Tibial nerve (tissue), 4 donors: Measurements from ENCODE around the gene AKT3. TPM values are rescaled to one million over a fixed set of nuclear protein-coding genes. Genes with fewer than 3 reads are reported as not detected.

Experiments
- DNase-seq, 2 donors: peaks; one replicate each; pipeline ENCODE4 v3.0.0-alpha.2; 2019; ENCODE audit warnings: low spot score in 2 of 2
- H3K27ac ChIP-seq, 4 donors: fragments of 200-600 bp; sonication (generic) in 3 of 4; one replicate each; pipeline ENCODE4 v1.5.1; 2017 to 2019; ENCODE audit warnings: mild to moderate bottlenecking in 1 of 4
- H3K27me3 ChIP-seq, 2 donors: fragments of 200-600 bp; sonication (generic) in 1 of 2; one replicate each; pipeline versions ENCODE4 v1.5.1 to v1.6.0; 2017 to 2019
- H3K36me3 ChIP-seq, 3 donors: fragments of 200-600 bp; sonication (generic); one replicate each; pipeline ENCODE4 v1.5.1; 2018 to 2019
- H3K4me1 ChIP-seq, 4 donors: fragments of 200-600 bp; sonication (generic) in 3 of 4; one replicate each; pipeline ENCODE4 v1.5.1; 2017 to 2019
- H3K4me3 ChIP-seq, 4 donors: fragments of 200-600 bp; sonication (generic) in 3 of 4; one replicate each; pipeline ENCODE4 v1.5.1; 2017 to 2019; ENCODE audit warnings: mild to moderate bottlenecking in 1 of 4, moderate library complexity in 1 of 4
- H3K9me3 ChIP-seq, 4 donors: fragments of 200-600 bp; sonication (generic) in 3 of 4; one replicate each; pipeline ENCODE4 v1.5.1; 2017 to 2019
- CTCF ChIP-seq, 5 experiments: fragments of 200-600 bp in 3 of 5; fragments of 450-650 bp in 2 of 5; sonication (generic) in 3 of 5; IDR thresholded peaks; one replicate each; pipeline ENCODE4 v1.5.1; 2016 to 2019; ENCODE audit warnings: antibody characterized with exemption in 5 of 5, mild to moderate bottlenecking in 3 of 5, moderate library complexity in 2 of 5
- EP300 ChIP-seq, 2 donors: sonication (generic); formaldehyde crosslinking; IDR thresholded peaks; one replicate each; pipeline ENCODE4 v1.6.1; 2017; ENCODE audit warnings: antibody characterized with exemption in 2 of 2, mild to moderate bottlenecking in 1 of 2
- POLR2A ChIP-seq, 2 donors: fragments of 450-650 bp; IDR thresholded peaks; one replicate each; pipeline ENCODE4 v1.6.1; 2017; ENCODE audit warnings: antibody characterized with exemption in 2 of 2, mild to moderate bottlenecking in 2 of 2, moderate library complexity in 2 of 2
- WGBS, 2 donors: methylation state at CpG; one replicate each; pipeline ENCODE4 v1.1.5; 2018; 5-methylcytosine and 5-hydroxymethylcytosine counted together
- total RNA-seq, 4 donors: library from RNA; depleted of rRNA; stranded (reverse); fragments of >200 nt; gene quantifications; one replicate each; pipeline ENCODE4 v1.1.0, GENCODE V29; 2016

The AKT3 gene
- total RNA-seq, 4 donors from 2014 or later, result 58.8 to 76.0 (median 69.2) TPM

- TF ChIP-seq EP300 (IDR thresholded peaks at IDR 0.05) (no peak), POLR2A (IDR thresholded peaks at IDR 0.05) (no peak), CTCF (IDR thresholded peaks at IDR 0.05) (no peak)
- DNase-seq, result no peak
- no peaks in the 10 kb centered on the region for H3K36me3 ChIP-seq
- no peaks in the 10 kb centered on the region for H3K27me3 ChIP-seq
- no peak overlapping the region for H3K4me3 ChIP-seq
- H3K27ac ChIP-seq, result no peak overlapping the region
- H3K4me1 ChIP-seq, result peaks cover 0 to 18% (median 0%) of the 10 kb centered on the region in 4 donors
- WGBS, 2 donors, result 90 to 96% methylated on average over 8 of the region's 8 CpGs
- H3K9me3 ChIP-seq, result no peaks in the 10 kb centered on the region
These were observed 91.4 kb downstream of the AKT3 start for GRCh38 chr1:243758647-243759046.

DNA sequence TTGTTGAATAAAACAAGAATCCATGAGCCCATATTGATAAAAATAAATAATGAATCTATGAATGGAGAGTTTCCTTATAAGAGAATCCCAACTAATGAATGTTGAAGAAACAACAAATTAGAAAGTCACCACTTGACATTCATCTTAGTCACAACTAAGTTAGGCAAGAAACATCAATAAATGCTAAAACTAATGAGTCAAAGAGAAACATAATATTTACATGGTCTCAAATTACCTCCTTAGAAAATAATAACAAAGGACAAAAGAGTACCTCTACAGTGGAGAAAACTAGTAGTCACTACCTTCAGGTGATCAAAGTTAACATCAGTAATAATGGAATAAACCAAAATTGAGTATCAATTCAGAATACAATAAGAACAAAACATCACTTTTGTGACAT is 93.5 kb downstream of the AKT3 start:
- no peak for DNase-seq
- H3K27me3 ChIP-seq, result no peaks in the 10 kb centered on the region
- H3K9me3 ChIP-seq, result no peaks in the 10 kb centered on the region
- no peak overlapping the region for H3K4me3 ChIP-seq
- TF ChIP-seq POLR2A (IDR thresholded peaks at IDR 0.05) (no peak), EP300 (IDR thresholded peaks at IDR 0.05) (no peak), CTCF (IDR thresholded peaks at IDR 0.05) (no peak)
- H3K36me3 ChIP-seq, result no peaks in the 10 kb centered on the region
- no peak overlapping the region for H3K27ac ChIP-seq
- peaks cover 0 to 18% (median 0%) of the 10 kb centered on the region in 4 donors for H3K4me1 ChIP-seq

DNA sequence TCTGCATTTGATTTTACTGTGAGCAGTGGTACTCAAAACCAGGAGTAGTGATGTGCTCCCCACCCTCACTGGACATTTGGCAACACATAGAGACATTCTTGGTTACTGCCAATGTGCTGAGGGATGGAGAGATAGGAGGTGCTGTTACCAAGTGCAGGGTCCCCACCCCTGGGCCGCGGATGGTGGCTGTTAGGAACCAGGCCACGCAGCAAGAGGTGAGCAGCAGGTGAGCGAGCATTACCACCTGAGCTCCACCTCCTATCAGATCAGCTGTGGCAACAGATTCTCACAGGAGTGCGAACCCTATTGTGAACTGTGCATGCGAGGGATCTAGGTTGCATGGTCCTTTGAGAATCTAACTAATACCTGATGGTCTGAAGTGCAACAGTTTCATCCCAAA is 95.7 kb downstream of the AKT3 start:
- DNase-seq, result no peak
- Histone ChIP-seq H3K27me3 (no peaks in the 10 kb centered on the region), H3K27ac (no peak overlapping the region), H3K4me3 (no peak overlapping the region), H3K9me3 (no peaks in the 10 kb centered on the region), H3K36me3 (no peaks in the 10 kb centered on the region), H3K4me1 (peaks cover 0 to 20% (median 0%) of the 10 kb centered on the region in 4 donors)
- WGBS, 2 donors, result 93 to 94% methylated on average over 6 of the region's 6 CpGs
- TF ChIP-seq POLR2A (IDR thresholded peaks at IDR 0.05) (no peak), EP300 (IDR thresholded peaks at IDR 0.05) (no peak), CTCF (IDR thresholded peaks at IDR 0.05) (no peak)

GRCh38 chr1:243751506-243751905 is 98.5 kb downstream of the AKT3 start:
- peaks cover 0 to 35% (median 0%) of the 10 kb centered on the region in 4 donors for H3K4me1 ChIP-seq
- no peak for DNase-seq
- no peaks in the 10 kb centered on the region for H3K36me3 ChIP-seq
- no peak overlapping the region for H3K4me3 ChIP-seq
- 85 to 96% methylated on average over 1 of the region's 1 CpG for WGBS, 2 donors
- no peak for TF ChIP-seq POLR2A (IDR thresholded peaks at IDR 0.05)
- no peaks in the 10 kb centered on the region for H3K9me3 ChIP-seq
- no peak overlapping the region for H3K27ac ChIP-seq
- no peaks in the 10 kb centered on the region for H3K27me3 ChIP-seq

GRCh38 chr1:243748706-243749283 is 101.2 kb downstream of the AKT3 start:
- no peak overlapping the region for H3K4me3 ChIP-seq
- H3K36me3 ChIP-seq, result no peaks in the 10 kb centered on the region
- TF ChIP-seq CTCF (IDR thresholded peaks at IDR 0.05), result peak; percentile 62 to 80 (median 76)
- TF ChIP-seq EP300 (IDR thresholded peaks at IDR 0.05), result no peak
- no peak for TF ChIP-seq POLR2A (IDR thresholded peaks at IDR 0.05)
- H3K4me1 ChIP-seq, result peaks cover 0 to 36% (median 0%) of the 10 kb centered on the region in 4 donors
- H3K27ac ChIP-seq, result no peak overlapping the region
- DNase-seq, result peak in 1 of 2 donors; percentile 70
- WGBS, 2 donors, result 32 to 34% methylated on average over 3 of the region's 3 CpGs
- no peaks in the 10 kb centered on the region for H3K9me3 ChIP-seq
- no peaks in the 10 kb centered on the region for H3K27me3 ChIP-seq

- TF ChIP-seq POLR2A (IDR thresholded peaks at IDR 0.05) (no peak), EP300 (IDR thresholded peaks at IDR 0.05) (no peak), CTCF (IDR thresholded peaks at IDR 0.05) (no peak)
- DNase-seq, result no peak
- Histone ChIP-seq H3K36me3 (no peaks in the 10 kb centered on the region), H3K27ac (no peak overlapping the region), H3K4me3 (no peak overlapping the region), H3K4me1 (peaks cover 0 to 33% (median 0%) of the 10 kb centered on the region in 4 donors), H3K9me3 (no peaks in the 10 kb centered on the region), H3K27me3 (no peaks in the 10 kb centered on the region)
These were observed 101.8 kb downstream of the AKT3 start for GRCh38 chr1:243748227-243748626.
